HepG2 (cell line): Measurements from ENCODE around the gene CDC42EP4. TPM values are rescaled to one million over a fixed set of nuclear protein-coding genes. Genes with fewer than 3 reads are reported as not detected.
A peak's percentile ranks its signal among the peaks of the same experiment; 100 is the strongest.

Experiments used
- ARNT ChIP-seq: fragments of 450-650 bp; IDR thresholded peaks from 2 replicates; pipeline ENCODE4 v1.6.1; 2017
- ATRX ChIP-seq: sonication (generic); formaldehyde crosslinking; IDR thresholded peaks from 2 replicates; pipeline ENCODE4 v1.4.0; 2020; ENCODE audit warnings: missing genetic modification reagents, borderline replicate concordance
- BCL6 ChIP-seq: IDR thresholded peaks from 2 replicates; pipeline ENCODE4 v1.6.1; 2016; ENCODE audit warnings: missing genetic modification reagents, missing compliant biosample characterization
- FOXO1 ChIP-seq: sonication (generic); formaldehyde crosslinking; IDR thresholded peaks from 2 replicates; pipeline ENCODE4 v1.4.0; 2020; ENCODE audit warnings: missing genetic modification reagents
- HOXA5 ChIP-seq: sonication (generic); formaldehyde crosslinking; IDR thresholded peaks from 2 replicates; pipeline ENCODE4 v1.4.0; 2020; ENCODE audit warnings: missing genetic modification reagents
- MAF1 ChIP-seq: sonication (generic); formaldehyde crosslinking; IDR thresholded peaks from 2 replicates; pipeline ENCODE4 v1.5.0; 2020; ENCODE audit warnings: missing genetic modification reagents, borderline replicate concordance
- PAWR ChIP-seq: sonication (generic); formaldehyde crosslinking; IDR thresholded peaks from 2 replicates; pipeline ENCODE4 v1.4.0; 2020; ENCODE audit warnings: missing genetic modification reagents, mild to moderate bottlenecking, borderline replicate concordance
- SIX1 ChIP-seq: sonication (generic); formaldehyde crosslinking; IDR thresholded peaks from 2 replicates; pipeline ENCODE4 v1.4.0; 2020; ENCODE audit warnings: missing genetic modification reagents, borderline replicate concordance
- TFAP4 ChIP-seq: sonication (generic); IDR thresholded peaks from 2 replicates; pipeline ENCODE4 v1.6.1; 2016; ENCODE audit warnings: low read depth, borderline replicate concordance
- THAP7 ChIP-seq: sonication (generic); formaldehyde crosslinking; IDR thresholded peaks from 2 replicates; pipeline ENCODE4 v1.8.1; 2023; ENCODE audit warnings: mild to moderate bottlenecking, missing genetic modification reagents
- ZBTB37 ChIP-seq: sonication (generic); formaldehyde crosslinking; IDR thresholded peaks from 2 replicates; pipeline ENCODE4 v1.4.0; 2020; ENCODE audit warnings: mild to moderate bottlenecking, missing genetic modification reagents
- ZHX1 ChIP-seq: sonication (generic); formaldehyde crosslinking; IDR thresholded peaks from 2 replicates; pipeline ENCODE4 v1.8.1; 2022; ENCODE audit warnings: low read depth, mild to moderate bottlenecking, missing genetic modification reagents
- ZNF142 ChIP-seq: sonication (generic); formaldehyde crosslinking; IDR thresholded peaks from 2 replicates; pipeline ENCODE4 v1.4.0; 2020; ENCODE audit warnings: missing genetic modification reagents
- ZNF383 ChIP-seq: sonication (generic); formaldehyde crosslinking; IDR thresholded peaks from 2 replicates; pipeline ENCODE4 v1.4.0; 2020; ENCODE audit warnings: missing genetic modification reagents, mild to moderate bottlenecking, borderline replicate concordance
- ZNF652 ChIP-seq: IDR thresholded peaks from 2 replicates; pipeline ENCODE4 v1.6.1; 2016; ENCODE audit warnings: low read depth, borderline replicate concordance
- polyA plus RNA-seq, 8 experiments: library from polyadenylated mRNA; depleted of rRNA in 3 of 8; stranded (reverse) in 7 of 8; unstranded in 1 of 8; fragments of >200 nt; fragmentation: Illumina TruSeq in 4 of 8; extraction: Trizol in 4 of 8; gene quantifications; 2 replicates each; pipeline versions ENCODE4 v1.2.1 to v1.2.3, GENCODE V29; 2011 to 2016; ENCODE audit warnings: low read depth in 4 of 8, missing spikeins in 1 of 8, mixed read lengths in 1 of 8; ENCODE audit not compliant: insufficient read depth in 1 of 8
- total RNA-seq, 5 experiments: library from RNA; depleted of rRNA; stranded (reverse); fragments of >200 nt; fragmentation: Illumina TruSeq; extraction: Trizol; gene quantifications; 2 replicates each; pipeline ENCODE4 v1.2.3, GENCODE V29; 2016; ENCODE audit warnings: low read depth in 1 of 5
- TF ChIP-seq, protein P1 (sequence below): sonication (generic); formaldehyde crosslinking; IDR thresholded peaks from 2 replicates; pipeline ENCODE4 v1.4.0; 2020; ENCODE audit warnings: missing genetic modification reagents

Gene CDC42EP4
- total and polyA plus RNA-seq, 2 of the 13 experiments (the other 11 are each of a cell fraction or from before 2014, with no cell fraction given), result 19.0 to 54.0 TPM

DNA sequence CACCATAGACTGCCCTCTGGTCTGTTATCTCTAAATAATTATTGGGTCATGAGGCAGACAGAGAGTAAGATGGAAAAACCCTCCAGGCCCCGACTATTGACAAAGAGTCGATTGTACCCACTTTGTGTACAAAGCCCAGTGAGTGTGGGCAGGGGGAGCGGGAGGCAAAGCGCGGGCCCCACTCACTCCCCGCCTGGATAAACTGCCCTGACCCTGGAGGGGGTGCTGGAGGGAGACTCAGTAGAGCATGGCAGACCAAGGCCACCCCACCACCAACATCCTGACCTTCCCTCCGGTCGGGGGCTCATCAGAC is 38.9 kb downstream of the CDC42EP4 start (continued):
- TF ChIP-seq ZHX1 (CRISPR knock-in tag) (0 out of 2 replicates have a peak, but pooled peaks have one; percentile 48), ARNT (no peak), ATRX (CRISPR knock-in tag) (no peak), FOXO1 (CRISPR knock-in tag) (peak; percentile 94), MAF1 (CRISPR knock-in tag) (0 out of 2 replicates have a peak, but pooled peaks have one; percentile 59), BCL6 (CRISPR knock-in tag) (peak; percentile 84), HOXA5 (peak; percentile 91; the same call in 1 of the 2 replicates), PAWR (CRISPR knock-in tag) (no peak), ZNF383 (CRISPR knock-in tag) (no peak), TFAP4 (peak; percentile 44; the same call in 1 of the 2 replicates), ZBTB37 (CRISPR knock-in tag) (no peak), ZNF142 (CRISPR knock-in tag) (no peak; the same call in 1 of the 2 replicates), ZNF652 (CRISPR knock-in tag) (0 out of 2 replicates have a peak, but pooled peaks have one; percentile 40), THAP7 (CRISPR knock-in tag) (0 out of 2 replicates have a peak, but pooled peaks have one; percentile 40), SIX1 (no peak)
- TF ChIP-seq, protein P1, sequence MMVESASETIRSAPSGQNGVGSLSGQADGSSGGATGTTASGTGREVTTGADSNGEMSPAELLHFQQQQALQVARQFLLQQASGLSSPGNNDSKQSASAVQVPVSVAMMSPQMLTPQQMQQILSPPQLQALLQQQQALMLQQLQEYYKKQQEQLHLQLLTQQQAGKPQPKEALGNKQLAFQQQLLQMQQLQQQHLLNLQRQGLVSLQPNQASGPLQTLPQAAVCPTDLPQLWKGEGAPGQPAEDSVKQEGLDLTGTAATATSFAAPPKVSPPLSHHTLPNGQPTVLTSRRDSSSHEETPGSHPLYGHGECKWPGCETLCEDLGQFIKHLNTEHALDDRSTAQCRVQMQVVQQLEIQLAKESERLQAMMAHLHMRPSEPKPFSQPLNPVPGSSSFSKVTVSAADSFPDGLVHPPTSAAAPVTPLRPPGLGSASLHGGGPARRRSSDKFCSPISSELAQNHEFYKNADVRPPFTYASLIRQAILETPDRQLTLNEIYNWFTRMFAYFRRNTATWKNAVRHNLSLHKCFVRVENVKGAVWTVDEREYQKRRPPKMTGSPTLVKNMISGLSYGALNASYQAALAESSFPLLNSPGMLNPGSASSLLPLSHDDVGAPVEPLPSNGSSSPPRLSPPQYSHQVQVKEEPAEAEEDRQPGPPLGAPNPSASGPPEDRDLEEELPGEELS (CRISPR knock-in tag), result peak; percentile 97
